ENCODE results near the gene PHACTR2.
A peak's percentile ranks its signal among the peaks of the same experiment; 100 is the strongest.

PHACTR2 gene

GRCh38 chr6:143744551-143745165 lies 66.9 kb downstream of the PHACTR2 start:
- H2BK5ac ChIP-seq (ENCODE audit: low read length), result no peak overlapping the region
- H2AFZ ChIP-seq (ENCODE audit: low read length), result peak overlapping the region; percentile 81
- H3K4me1 ChIP-seq (ENCODE audit: control insufficient read depth in 2 of 2, insufficient read depth in 1 of 2, low read depth in 1 of 2, low read length in 2 of 2), result peaks cover 21 to 30% of the 10 kb centered on the region in 2 donors
- no peaks in the 10 kb centered on the region for H3K27me3 ChIP-seq (ENCODE audit: control insufficient read depth in 3 of 3, insufficient read depth in 3 of 3, low read depth in 1 of 3, low read length in 3 of 3)
- no peak overlapping the region for H2BK12ac ChIP-seq (ENCODE audit: low read length)
- no peaks in the 10 kb centered on the region for H3K36me3 ChIP-seq (replicated peaks in 1 of 2; ENCODE audit: control insufficient read depth in 2 of 2, insufficient read depth in 2 of 2, low read length in 2 of 2)
- no peak for DNase-seq (ENCODE audit: low spot score)
- H3K4me2 ChIP-seq (ENCODE audit: insufficient read depth, low read length, poor library complexity, severe bottlenecking), result no peak overlapping the region
- H3K79me1 ChIP-seq (ENCODE audit: low read depth, low read length), result no peaks in the 10 kb centered on the region
- H4K91ac ChIP-seq (ENCODE audit: low read depth, low read length, poor library complexity), result no peak overlapping the region
- H3K18ac ChIP-seq (ENCODE audit: low read length), result no peak overlapping the region
- no peak overlapping the region for H3K4ac ChIP-seq (ENCODE audit: low read length)
- no peak overlapping the region for H3K27ac ChIP-seq (replicated peaks; ENCODE audit: low read length)
- H3K23ac ChIP-seq (ENCODE audit: low read depth, low read length, poor library complexity), result no peak overlapping the region
- WGBS, 2 donors (ENCODE audit: extremely low coverage in 2 of 2, insufficient read length in 2 of 2, insufficient replicate concordance in 1 of 2), result no CpG with 5 or more reads among the region's 8 CpGs
- H2BK120ac ChIP-seq (ENCODE audit: low read depth, low read length), result no peak overlapping the region
- no peak overlapping the region for H2AK5ac ChIP-seq (ENCODE audit: low read depth, low read length)
- H2BK15ac ChIP-seq (ENCODE audit: low read length), result no peak overlapping the region
- H4K8ac ChIP-seq (ENCODE audit: low read depth, low read length), result no peak overlapping the region
- no peak overlapping the region for H3K14ac ChIP-seq (ENCODE audit: low read length)
- no peaks in the 10 kb centered on the region for H3K9me3 ChIP-seq (replicated peaks in 1 of 2; ENCODE audit: control insufficient read depth in 2 of 2, insufficient read depth in 1 of 2, low read depth in 1 of 2, low read length in 2 of 2)
- no peak overlapping the region for H3K4me3 ChIP-seq (ENCODE audit: low read length in 2 of 2)
- H3K9ac ChIP-seq (ENCODE audit: low read depth, low read length, poor library complexity), result no peak overlapping the region

- peak overlapping the region; percentile 81 for H2AFZ ChIP-seq (ENCODE audit: low read length)
- H4K91ac ChIP-seq (ENCODE audit: low read depth, low read length, poor library complexity), result no peak overlapping the region
- no peak overlapping the region for H2BK120ac ChIP-seq (ENCODE audit: low read depth, low read length)
- H2BK5ac ChIP-seq (ENCODE audit: low read length), result no peak overlapping the region
- no peak overlapping the region for H3K23ac ChIP-seq (ENCODE audit: low read depth, low read length, poor library complexity)
- H3K4me1 ChIP-seq (ENCODE audit: control insufficient read depth in 2 of 2, insufficient read depth in 1 of 2, low read depth in 1 of 2, low read length in 2 of 2), result peaks cover 21 to 34% of the 10 kb centered on the region in 2 donors
- no CpG with 5 or more reads among the region's 22 CpGs for WGBS, 2 donors (ENCODE audit: extremely low coverage in 2 of 2, insufficient read length in 2 of 2, insufficient replicate concordance in 1 of 2)
- H3K27me3 ChIP-seq (ENCODE audit: control insufficient read depth in 3 of 3, insufficient read depth in 3 of 3, low read depth in 1 of 3, low read length in 3 of 3), result no peaks in the 10 kb centered on the region
- H4K8ac ChIP-seq (ENCODE audit: low read depth, low read length), result no peak overlapping the region
- no peak overlapping the region for H3K14ac ChIP-seq (ENCODE audit: low read length)
- no peak overlapping the region for H3K27ac ChIP-seq (replicated peaks; ENCODE audit: low read length)
- no peak overlapping the region for H2BK15ac ChIP-seq (ENCODE audit: low read length)
- no peak overlapping the region for H3K18ac ChIP-seq (ENCODE audit: low read length)
- H2BK12ac ChIP-seq (ENCODE audit: low read length), result no peak overlapping the region
- H3K4me3 ChIP-seq (ENCODE audit: low read length in 2 of 2), result peak overlapping the region in 1 of 2 donors; percentile 32
- peak overlapping the region; percentile 27 for H3K4me2 ChIP-seq (ENCODE audit: insufficient read depth, low read length, poor library complexity, severe bottlenecking)
- no peaks in the 10 kb centered on the region for H3K36me3 ChIP-seq (replicated peaks in 1 of 2; ENCODE audit: control insufficient read depth in 2 of 2, insufficient read depth in 2 of 2, low read length in 2 of 2)
- no peaks in the 10 kb centered on the region for H3K79me1 ChIP-seq (ENCODE audit: low read depth, low read length)
- H3K4ac ChIP-seq (ENCODE audit: low read length), result no peak overlapping the region
- peak; percentile 40 for DNase-seq (ENCODE audit: low spot score)
- H2AK5ac ChIP-seq (ENCODE audit: low read depth, low read length), result no peak overlapping the region
- H3K9me3 ChIP-seq (replicated peaks in 1 of 2; ENCODE audit: control insufficient read depth in 2 of 2, insufficient read depth in 1 of 2, low read depth in 1 of 2, low read length in 2 of 2), result no peaks in the 10 kb centered on the region
- H3K9ac ChIP-seq (ENCODE audit: low read depth, low read length, poor library complexity), result no peak overlapping the region
These were observed 67.7 kb downstream of the PHACTR2 start for GRCh38 chr6:143745166-143746133.

GRCh38 chr6:143746202-143747119 lies 68.7 kb downstream of the PHACTR2 start:
- Histone ChIP-seq H3K14ac (ENCODE audit: low read length) (no peak overlapping the region), H3K4ac (ENCODE audit: low read length) (no peak overlapping the region), H2BK15ac (ENCODE audit: low read length) (no peak overlapping the region), H2AFZ (ENCODE audit: low read length) (peak overlapping the region; percentile 81), H2BK5ac (ENCODE audit: low read length) (no peak overlapping the region), H2BK12ac (ENCODE audit: low read length) (no peak overlapping the region), H3K18ac (ENCODE audit: low read length) (peak overlapping the region; percentile 69), H3K79me1 (ENCODE audit: low read depth, low read length) (no peaks in the 10 kb centered on the region), H3K4me1 (ENCODE audit: control insufficient read depth in 2 of 2, insufficient read depth in 1 of 2, low read depth in 1 of 2, low read length in 2 of 2) (peaks cover 21 to 42% of the 10 kb centered on the region in 2 donors), H3K4me3 (ENCODE audit: low read length in 2 of 2) (no peak overlapping the region), H2BK120ac (ENCODE audit: low read depth, low read length) (no peak overlapping the region), H3K27ac (replicated peaks; ENCODE audit: low read length) (no peak overlapping the region), H3K4me2 (ENCODE audit: insufficient read depth, low read length, poor library complexity, severe bottlenecking) (no peak overlapping the region), H3K9me3 (replicated peaks in 1 of 2; ENCODE audit: control insufficient read depth in 2 of 2, insufficient read depth in 1 of 2, low read depth in 1 of 2, low read length in 2 of 2) (no peaks in the 10 kb centered on the region), H3K27me3 (ENCODE audit: control insufficient read depth in 3 of 3, insufficient read depth in 3 of 3, low read depth in 1 of 3, low read length in 3 of 3) (no peaks in the 10 kb centered on the region), H4K8ac (ENCODE audit: low read depth, low read length) (no peak overlapping the region), H4K91ac (ENCODE audit: low read depth, low read length, poor library complexity) (no peak overlapping the region), H2AK5ac (ENCODE audit: low read depth, low read length) (no peak overlapping the region), H3K23ac (ENCODE audit: low read depth, low read length, poor library complexity) (peak overlapping the region; percentile 1), H3K9ac (ENCODE audit: low read depth, low read length, poor library complexity) (no peak overlapping the region), H3K36me3 (replicated peaks in 1 of 2; ENCODE audit: control insufficient read depth in 2 of 2, insufficient read depth in 2 of 2, low read length in 2 of 2) (no peaks in the 10 kb centered on the region)
- WGBS, 2 donors (ENCODE audit: extremely low coverage in 2 of 2, insufficient read length in 2 of 2, insufficient replicate concordance in 1 of 2), result no CpG with 5 or more reads among the region's 12 CpGs
- DNase-seq (ENCODE audit: low spot score), result no peak
